Activated T-cell treated with anti-CD3 and anti-CD28 coated beads, Interleukin-2, amount 50 U/mL, for 24 hours (primary cell): ENCODE data around the gene TBC1D7.

ENCODE experiments used
- DNase-seq: peaks from one replicate; pipeline ENCODE4 v3.0.0-alpha.2; 2020
- H3K27ac Mint-ChIP-seq: 2 replicates; pipeline ENCODE4 v1.8.0; 2020; ENCODE audit warnings: mild to moderate bottlenecking, mixed read lengths
- H3K27me3 Mint-ChIP-seq: 2 replicates; pipeline ENCODE4 v1.8.0; 2020; ENCODE audit warnings: mixed read lengths
- H3K36me3 Mint-ChIP-seq: 2 replicates; pipeline ENCODE4 v1.8.0; 2020; ENCODE audit warnings: low read depth, mixed read lengths
- H3K4me1 Mint-ChIP-seq: 2 replicates; pipeline ENCODE4 v1.8.0; 2020; ENCODE audit warnings: low read depth, mixed read lengths
- H3K4me3 Mint-ChIP-seq: 2 replicates; pipeline ENCODE4 v1.8.0; 2020; ENCODE audit warnings: mild to moderate bottlenecking, moderate library complexity, mixed read lengths
- H3K9me3 Mint-ChIP-seq: 2 replicates; pipeline ENCODE4 v1.8.0; 2020; ENCODE audit warnings: mixed read lengths

The TBC1D7 gene

GRCh38 chr6:13328076-13328874, at the start of gene TBC1D7:
Gene TBC1D7 (minus strand): TSS chr6:13328537. CDS start chr6:13326898, 1,639 bp downstream.
- no peaks in the 10 kb centered on the region for H3K9me3 Mint-ChIP-seq
- peaks cover 44% of the 10 kb centered on the region for H3K36me3 Mint-ChIP-seq
- peaks cover 32% of the 10 kb centered on the region for H3K4me1 Mint-ChIP-seq
- H3K4me3 Mint-ChIP-seq, result peak within 1 kb of the TSS; percentile 92
- H3K27ac Mint-ChIP-seq, result peak within 1 kb of the TSS; percentile 98
- peak; percentile 96 for DNase-seq
- H3K27me3 Mint-ChIP-seq, result no peaks in the 10 kb centered on the region

- Mint-ChIP-seq H3K36me3 (no peaks in the 10 kb centered on the region), H3K4me1 (peaks cover 44% of the 10 kb centered on the region), H3K27ac (no peak overlapping the region)
Observed at GRCh38 chr6:13377054-13377758, 48.9 kb upstream of the TBC1D7 start.

GRCh38 chr6:13375360-13375878, 47.1 kb upstream of the TBC1D7 start:
- peaks cover 40% of the 10 kb centered on the region for H3K4me1 Mint-ChIP-seq
- no peaks in the 10 kb centered on the region for H3K9me3 Mint-ChIP-seq
- peak; percentile 68 for DNase-seq
- peak overlapping the region; percentile 40 for H3K4me3 Mint-ChIP-seq
- no peaks in the 10 kb centered on the region for H3K36me3 Mint-ChIP-seq
- peak overlapping the region; percentile 83 for H3K27ac Mint-ChIP-seq
- no peaks in the 10 kb centered on the region for H3K27me3 Mint-ChIP-seq

More at GRCh38 chr6:13377054-13377758, 48.9 kb upstream of the TBC1D7 start:
- no peak overlapping the region for H3K4me3 Mint-ChIP-seq
- DNase-seq, result no peak
- H3K9me3 Mint-ChIP-seq, result no peaks in the 10 kb centered on the region
- no peaks in the 10 kb centered on the region for H3K27me3 Mint-ChIP-seq

GRCh38 chr6:13373919-13374318, 45.6 kb upstream of the TBC1D7 start:
- H3K4me1 Mint-ChIP-seq, result peaks cover 40% of the 10 kb centered on the region
- H3K27me3 Mint-ChIP-seq, result no peaks in the 10 kb centered on the region
- no peaks in the 10 kb centered on the region for H3K9me3 Mint-ChIP-seq
- no peak overlapping the region for H3K27ac Mint-ChIP-seq
- no peaks in the 10 kb centered on the region for H3K36me3 Mint-ChIP-seq
- H3K4me3 Mint-ChIP-seq, result no peak overlapping the region
- DNase-seq, result no peak

GRCh38 chr6:13373488-13373886, 45.1 kb upstream of the TBC1D7 start:
- no peak for DNase-seq
- Mint-ChIP-seq H3K9me3 (no peaks in the 10 kb centered on the region), H3K27me3 (no peaks in the 10 kb centered on the region), H3K4me3 (no peak overlapping the region), H3K36me3 (no peaks in the 10 kb centered on the region), H3K27ac (no peak overlapping the region), H3K4me1 (peaks cover 40% of the 10 kb centered on the region)

- Mint-ChIP-seq H3K9me3 (no peaks in the 10 kb centered on the region), H3K27me3 (no peaks in the 10 kb centered on the region), H3K36me3 (no peaks in the 10 kb centered on the region), H3K27ac (no peak overlapping the region), H3K4me1 (peaks cover 40% of the 10 kb centered on the region), H3K4me3 (no peak overlapping the region)
- DNase-seq, result no peak
Observed at GRCh38 chr6:13372688-13373487, 44.6 kb upstream of the TBC1D7 start.

- Mint-ChIP-seq H3K9me3 (no peaks in the 10 kb centered on the region), H3K27ac (no peak overlapping the region), H3K36me3 (no peaks in the 10 kb centered on the region), H3K4me1 (peaks cover 35% of the 10 kb centered on the region), H3K27me3 (no peaks in the 10 kb centered on the region), H3K4me3 (no peak overlapping the region)
- no peak for DNase-seq
Observed at GRCh38 chr6:13372076-13372475, 43.7 kb upstream of the TBC1D7 start.

GRCh38 chr6:13371421-13372072, 43.2 kb upstream of the TBC1D7 start:
- Mint-ChIP-seq H3K4me3 (no peak overlapping the region), H3K27me3 (no peaks in the 10 kb centered on the region), H3K36me3 (no peaks in the 10 kb centered on the region), H3K27ac (no peak overlapping the region), H3K4me1 (peaks cover 35% of the 10 kb centered on the region), H3K9me3 (no peaks in the 10 kb centered on the region)
- DNase-seq, result no peak

GRCh38 chr6:13370623-13371022, 42.3 kb upstream of the TBC1D7 start:
- no peak overlapping the region for H3K27ac Mint-ChIP-seq
- H3K4me1 Mint-ChIP-seq, result peaks cover 27% of the 10 kb centered on the region
- H3K9me3 Mint-ChIP-seq, result no peaks in the 10 kb centered on the region
- no peak overlapping the region for H3K4me3 Mint-ChIP-seq
- peaks cover under 1% of the 10 kb centered on the region for H3K36me3 Mint-ChIP-seq
- H3K27me3 Mint-ChIP-seq, result no peaks in the 10 kb centered on the region
- DNase-seq, result no peak

GRCh38 chr6:13369591-13369990, 41.3 kb upstream of the TBC1D7 start:
- Mint-ChIP-seq H3K9me3 (no peaks in the 10 kb centered on the region), H3K36me3 (peaks cover 11% of the 10 kb centered on the region), H3K27ac (no peak overlapping the region), H3K4me1 (peaks cover 18% of the 10 kb centered on the region), H3K4me3 (no peak overlapping the region), H3K27me3 (no peaks in the 10 kb centered on the region)
- no peak for DNase-seq

- Mint-ChIP-seq H3K4me1 (peaks cover 11% of the 10 kb centered on the region), H3K27me3 (no peaks in the 10 kb centered on the region), H3K9me3 (no peaks in the 10 kb centered on the region), H3K36me3 (peaks cover 19% of the 10 kb centered on the region), H3K4me3 (no peak overlapping the region), H3K27ac (no peak overlapping the region)
- DNase-seq, result no peak
Observed at GRCh38 chr6:13368731-13369115, 40.4 kb upstream of the TBC1D7 start.

GRCh38 chr6:13368079-13368730, 39.9 kb upstream of the TBC1D7 start:
- H3K36me3 Mint-ChIP-seq, result peaks cover 20% of the 10 kb centered on the region

GRCh38 chr6:13367396-13367795, 39.1 kb upstream of the TBC1D7 start:
- Mint-ChIP-seq H3K4me1 (no peaks in the 10 kb centered on the region), H3K4me3 (no peak overlapping the region), H3K36me3 (peaks cover 26% of the 10 kb centered on the region), H3K27ac (no peak overlapping the region), H3K9me3 (no peaks in the 10 kb centered on the region), H3K27me3 (no peaks in the 10 kb centered on the region)
- DNase-seq, result no peak

More at GRCh38 chr6:13368079-13368730, 39.9 kb upstream of the TBC1D7 start:
- Mint-ChIP-seq H3K27ac (no peak overlapping the region), H3K27me3 (no peaks in the 10 kb centered on the region), H3K4me3 (no peak overlapping the region), H3K4me1 (peaks cover 6% of the 10 kb centered on the region), H3K9me3 (no peaks in the 10 kb centered on the region)
- no peak for DNase-seq
